ENCODE results near the gene MEIS2. TPM values are rescaled to one million over a fixed set of nuclear protein-coding genes. Genes with fewer than 3 reads are reported as not detected.

Gene MEIS2
- total RNA-seq, 1 experiment from 2014 or later: 29.4 TPM

- in situ Hi-C loops (cut with HindIII; ENCODE audit: low pct_unique_long_range_greater_than_20kb, low sequenced_read_pairs): no loop called here
- no peak for DNase-seq (ENCODE audit: low read depth, low spot score)
These were observed 222.3 kb downstream of the MEIS2 start for GRCh38 chr15:36877796-36878683.

- no peak for DNase-seq (ENCODE audit: low read depth, low spot score)
- in situ Hi-C loops (cut with HindIII; ENCODE audit: low pct_unique_long_range_greater_than_20kb, low sequenced_read_pairs): no loop called here
These were observed 223.1 kb downstream of the MEIS2 start for GRCh38 chr15:36877294-36877693.

- in situ Hi-C loops (cut with HindIII; ENCODE audit: low pct_unique_long_range_greater_than_20kb, low sequenced_read_pairs): no loop called here
- DNase-seq (ENCODE audit: low read depth, low spot score): no peak
These were observed 224.5 kb downstream of the MEIS2 start for GRCh38 chr15:36875740-36876334.

GRCh38 chr15:36874930-36875329 is 225.4 kb downstream of the MEIS2 start:
- DNase-seq (ENCODE audit: low read depth, low spot score): no peak
- in situ Hi-C loops (cut with HindIII; ENCODE audit: low pct_unique_long_range_greater_than_20kb, low sequenced_read_pairs): no loop called here

DNA sequence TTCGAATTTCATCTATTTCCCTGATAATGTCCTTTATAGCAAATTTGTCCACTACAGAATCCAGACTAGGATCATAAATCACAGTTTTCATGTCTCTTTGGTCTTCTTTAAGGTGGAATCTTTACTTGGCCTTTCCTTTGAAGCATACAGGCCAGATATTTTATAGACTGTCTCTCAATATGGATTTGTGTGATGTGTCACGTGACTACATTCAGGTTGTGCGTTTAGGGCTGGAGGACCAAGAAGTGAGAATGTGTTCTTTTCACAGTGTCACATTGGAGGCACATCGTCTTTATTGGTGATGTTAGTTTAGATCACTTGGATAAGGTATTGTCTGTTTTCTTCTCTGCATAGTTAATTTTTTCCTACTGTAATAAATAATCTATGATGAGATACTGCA is 232.9 kb downstream of the MEIS2 start:
- no peak for DNase-seq (ENCODE audit: low read depth, low spot score)

DNA sequence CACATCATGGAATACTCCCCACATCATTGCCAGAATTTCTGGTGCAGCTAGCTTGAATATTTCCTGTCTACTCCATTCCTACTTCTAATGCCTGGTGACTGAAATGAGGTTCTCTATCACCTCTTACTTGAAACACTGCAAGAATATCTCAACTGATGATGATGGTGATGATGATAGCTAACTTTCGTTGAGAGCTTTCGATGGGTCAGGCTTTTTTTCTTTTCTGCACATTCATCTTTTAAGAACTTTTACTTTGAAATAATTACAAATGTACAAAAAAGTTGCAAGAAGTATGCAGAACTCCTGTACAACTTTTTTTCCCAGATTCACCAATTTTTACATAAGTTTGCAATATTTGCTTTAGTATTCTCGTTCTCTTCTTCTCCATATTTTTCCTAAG is 233.5 kb downstream of the MEIS2 start:
- in situ Hi-C loops (cut with HindIII; ENCODE audit: low pct_unique_long_range_greater_than_20kb, low sequenced_read_pairs): no loop called here

More for the DNA sequence above, 232.9 kb downstream of the MEIS2 start:
- in situ Hi-C loops (cut with HindIII; ENCODE audit: low pct_unique_long_range_greater_than_20kb, low sequenced_read_pairs): no loop called here

DNA sequence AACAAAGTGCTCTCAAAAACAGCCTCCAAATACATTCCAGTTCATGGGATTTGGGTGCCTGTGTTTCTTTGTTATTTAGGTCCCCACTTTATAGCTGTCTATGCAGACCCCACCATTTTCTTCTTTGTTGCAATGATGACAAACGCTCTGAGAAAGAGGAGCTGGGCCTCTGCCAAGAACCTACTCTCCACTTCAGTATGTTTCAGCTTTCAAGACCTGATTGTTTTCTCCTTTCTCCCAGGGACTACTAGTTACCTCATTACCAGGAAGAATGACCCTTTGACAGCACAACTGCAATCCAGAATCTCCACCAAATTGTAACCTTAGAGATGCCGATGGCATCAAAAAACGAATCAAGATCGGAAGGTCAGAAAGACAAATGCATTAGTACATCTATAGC is 236.8 kb downstream of the MEIS2 start:
- in situ Hi-C loops (cut with HindIII; ENCODE audit: low pct_unique_long_range_greater_than_20kb, low sequenced_read_pairs): no loop called here
- DNase-seq (ENCODE audit: low read depth, low spot score): no peak

More for the DNA sequence above, 233.5 kb downstream of the MEIS2 start:
- DNase-seq (ENCODE audit: low read depth, low spot score): no peak

DNA sequence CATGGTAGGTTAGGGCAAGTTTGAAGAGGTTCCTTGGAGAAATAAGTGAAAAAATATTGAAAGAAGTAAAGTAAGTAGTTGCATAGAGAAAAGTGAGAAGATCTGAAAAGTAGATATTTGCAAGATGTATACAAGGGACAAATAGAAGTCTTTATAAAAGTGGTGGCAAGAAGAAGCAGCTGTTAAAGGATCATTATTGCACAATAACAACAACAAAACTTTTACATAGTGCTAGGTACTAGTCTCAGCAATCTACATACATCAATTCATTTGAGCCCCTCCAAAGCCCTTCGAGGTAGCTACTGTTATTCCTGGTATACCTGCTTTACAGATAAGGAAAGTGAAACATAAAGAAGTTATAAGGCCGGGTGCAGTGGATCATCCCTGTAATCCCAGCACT is 239.6 kb downstream of the MEIS2 start:
- in situ Hi-C loops (cut with HindIII; ENCODE audit: low pct_unique_long_range_greater_than_20kb, low sequenced_read_pairs): no loop called here
- DNase-seq (ENCODE audit: low read depth, low spot score): no peak

DNA sequence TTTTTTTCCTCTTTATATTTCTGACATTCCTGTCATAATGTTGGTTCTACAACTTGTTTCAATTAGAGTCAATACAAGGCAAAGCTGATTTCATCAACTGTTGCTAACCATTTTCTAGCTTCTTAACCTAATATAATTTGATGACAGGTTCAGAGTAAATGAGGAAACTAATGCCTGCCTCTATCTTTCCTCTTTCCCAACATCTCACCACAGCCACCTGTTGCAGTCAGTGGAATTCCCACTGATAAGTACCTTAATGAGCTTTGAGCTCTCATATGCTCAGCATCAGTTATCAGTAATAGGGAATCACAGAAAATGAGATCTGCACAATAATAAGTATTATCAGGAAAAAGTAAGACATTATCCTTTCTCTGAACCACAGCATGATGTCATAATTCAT is 241.9 kb downstream of the MEIS2 start:
- in situ Hi-C loops (cut with HindIII; ENCODE audit: low pct_unique_long_range_greater_than_20kb, low sequenced_read_pairs): no loop called here
- no peak for DNase-seq (ENCODE audit: low read depth, low spot score)

DNA sequence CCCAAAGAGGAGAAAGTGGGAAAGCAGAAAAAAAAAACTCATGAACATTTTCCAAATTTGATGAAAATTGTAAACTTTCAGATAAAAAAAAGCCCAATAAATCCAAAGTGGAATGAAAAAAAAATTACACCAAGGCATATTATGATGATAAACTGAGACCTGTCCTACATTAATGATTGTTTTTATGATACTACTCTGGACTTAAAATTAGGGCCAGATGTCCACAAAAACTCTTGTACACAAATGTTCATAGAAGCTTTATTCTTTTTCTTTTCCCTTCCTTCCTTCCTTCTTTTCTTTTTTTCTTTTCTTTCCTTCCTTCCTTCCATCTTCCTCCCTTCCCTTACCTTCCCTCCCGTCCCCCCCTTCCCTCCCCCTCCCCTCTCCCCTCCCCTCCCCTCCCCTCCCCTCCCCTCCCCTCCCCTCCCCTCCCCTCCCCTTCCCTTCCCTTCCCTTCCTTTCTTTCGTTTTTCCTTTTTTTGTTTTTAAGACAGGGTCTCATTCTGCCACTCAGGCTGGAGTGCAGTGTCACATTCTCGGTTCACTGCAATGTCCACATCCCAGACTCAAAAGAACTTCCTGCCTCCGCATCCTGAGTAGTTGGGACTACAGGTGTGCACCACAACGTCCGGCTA is 243.9 kb downstream of the MEIS2 start:
- in situ Hi-C loops (cut with HindIII; ENCODE audit: low pct_unique_long_range_greater_than_20kb, low sequenced_read_pairs): no loop called here
- no peak for DNase-seq (ENCODE audit: low read depth, low spot score)

GRCh38 chr15:36850864-36851263 is 249.5 kb downstream of the MEIS2 start:
- in situ Hi-C loops (cut with HindIII; ENCODE audit: low pct_unique_long_range_greater_than_20kb, low sequenced_read_pairs): no loop called here
- DNase-seq (ENCODE audit: low read depth, low spot score): no peak

DNA sequence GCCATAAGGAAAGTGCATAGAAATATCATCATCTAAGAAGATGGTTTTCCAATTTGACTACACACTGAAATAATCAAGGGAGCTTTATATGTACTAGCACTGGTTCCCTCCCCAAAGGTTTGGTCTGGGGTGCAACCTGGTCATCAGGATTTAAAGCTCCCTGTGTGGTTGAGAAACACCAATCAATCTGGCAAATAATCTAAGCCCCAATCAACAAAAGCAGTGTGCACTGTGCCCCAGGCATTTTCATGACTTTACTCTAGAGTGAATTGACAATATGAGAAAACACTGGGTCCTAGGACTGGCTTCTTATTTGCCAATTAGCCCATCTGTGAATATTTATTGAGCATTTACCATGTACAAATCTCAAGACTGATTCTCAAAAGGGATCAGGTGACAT is 255.1 kb downstream of the MEIS2 start:
- no peak for DNase-seq (ENCODE audit: low read depth, low spot score)
- in situ Hi-C loops (cut with HindIII; ENCODE audit: low pct_unique_long_range_greater_than_20kb, low sequenced_read_pairs): no loop called here

DNA sequence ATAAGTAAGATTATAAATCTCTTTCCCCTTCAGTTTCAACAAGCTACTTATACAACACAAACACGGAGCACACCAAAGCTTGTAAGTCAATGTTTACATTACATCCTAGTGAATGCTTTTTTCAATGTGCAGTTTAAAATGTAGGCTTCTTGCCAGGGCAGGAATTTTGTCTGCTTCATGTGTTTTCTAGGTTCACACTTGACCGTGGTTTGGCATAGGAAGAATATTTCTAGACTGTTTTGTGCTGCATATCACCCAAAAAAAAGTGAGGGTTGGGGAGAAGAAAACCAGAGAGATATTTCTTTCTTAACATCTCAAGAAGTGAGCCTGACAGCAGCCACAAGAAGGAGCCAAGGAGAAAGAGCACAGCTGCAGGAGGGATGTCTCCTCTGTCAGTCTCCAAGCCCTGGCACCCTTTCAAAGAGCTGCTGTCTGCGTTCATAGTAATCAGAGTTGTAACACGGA is 255.8 kb downstream of the MEIS2 start:
- no peak for DNase-seq (ENCODE audit: low read depth, low spot score)
- in situ Hi-C loops (cut with HindIII; ENCODE audit: low pct_unique_long_range_greater_than_20kb, low sequenced_read_pairs): no loop called here

GRCh38 chr15:36843822-36844221 is 256.5 kb downstream of the MEIS2 start:
- DNase-seq (ENCODE audit: low read depth, low spot score): no peak
- in situ Hi-C loops (cut with HindIII; ENCODE audit: low pct_unique_long_range_greater_than_20kb, low sequenced_read_pairs): no loop called here

- DNase-seq (ENCODE audit: low read depth, low spot score): no peak
- in situ Hi-C loops (cut with HindIII; ENCODE audit: low pct_unique_long_range_greater_than_20kb, low sequenced_read_pairs): no loop called here
These were observed 259.2 kb downstream of the MEIS2 start for GRCh38 chr15:36841193-36841592.

Data from SK-MEL-5 (cell line).